ENCODE data around the gene WFIKKN1.

- TF ChIP-seq, protein P1, sequence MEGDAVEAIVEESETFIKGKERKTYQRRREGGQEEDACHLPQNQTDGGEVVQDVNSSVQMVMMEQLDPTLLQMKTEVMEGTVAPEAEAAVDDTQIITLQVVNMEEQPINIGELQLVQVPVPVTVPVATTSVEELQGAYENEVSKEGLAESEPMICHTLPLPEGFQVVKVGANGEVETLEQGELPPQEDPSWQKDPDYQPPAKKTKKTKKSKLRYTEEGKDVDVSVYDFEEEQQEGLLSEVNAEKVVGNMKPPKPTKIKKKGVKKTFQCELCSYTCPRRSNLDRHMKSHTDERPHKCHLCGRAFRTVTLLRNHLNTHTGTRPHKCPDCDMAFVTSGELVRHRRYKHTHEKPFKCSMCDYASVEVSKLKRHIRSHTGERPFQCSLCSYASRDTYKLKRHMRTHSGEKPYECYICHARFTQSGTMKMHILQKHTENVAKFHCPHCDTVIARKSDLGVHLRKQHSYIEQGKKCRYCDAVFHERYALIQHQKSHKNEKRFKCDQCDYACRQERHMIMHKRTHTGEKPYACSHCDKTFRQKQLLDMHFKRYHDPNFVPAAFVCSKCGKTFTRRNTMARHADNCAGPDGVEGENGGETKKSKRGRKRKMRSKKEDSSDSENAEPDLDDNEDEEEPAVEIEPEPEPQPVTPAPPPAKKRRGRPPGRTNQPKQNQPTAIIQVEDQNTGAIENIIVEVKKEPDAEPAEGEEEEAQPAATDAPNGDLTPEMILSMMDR (IDR thresholded peaks at IDR 0.05), result no peak
- no peak for TF ChIP-seq EZH2 (IDR thresholded peaks at IDR 0.05; ENCODE audit: borderline replicate concordance, insufficient read depth, low read depth, low read length, poor library complexity, severe bottlenecking)
These were observed 48.6 kb upstream of the WFIKKN1 start for GRCh38 chr16:582218-582613.

All from B cell (primary cell).